ENCODE measurements around the gene RAPGEF4. TPM values are rescaled to one million over a fixed set of nuclear protein-coding genes. Genes with fewer than 3 reads are reported as not detected.

The RAPGEF4 gene
- total RNA-seq, 1 donor from 2014 or later: 0.57 TPM

- Mint-ChIP-seq H3K27ac (ENCODE audit: unreplicated experiment) (no peak overlapping the region), H3K4me1 (ENCODE audit: low read depth) (no peaks in the 10 kb centered on the region), H3K27me3 (ENCODE audit: low read depth) (no peaks in the 10 kb centered on the region), H3K36me3 (ENCODE audit: low read depth) (peaks cover 10% of the 10 kb centered on the region), H3K4me3 (ENCODE audit: unreplicated experiment) (no peak overlapping the region), H3K9me3 (ENCODE audit: low read depth) (peaks cover 15% of the 10 kb centered on the region)
- no peak for DNase-seq (ENCODE audit: low spot score)
- TF ChIP-seq, protein P1, sequence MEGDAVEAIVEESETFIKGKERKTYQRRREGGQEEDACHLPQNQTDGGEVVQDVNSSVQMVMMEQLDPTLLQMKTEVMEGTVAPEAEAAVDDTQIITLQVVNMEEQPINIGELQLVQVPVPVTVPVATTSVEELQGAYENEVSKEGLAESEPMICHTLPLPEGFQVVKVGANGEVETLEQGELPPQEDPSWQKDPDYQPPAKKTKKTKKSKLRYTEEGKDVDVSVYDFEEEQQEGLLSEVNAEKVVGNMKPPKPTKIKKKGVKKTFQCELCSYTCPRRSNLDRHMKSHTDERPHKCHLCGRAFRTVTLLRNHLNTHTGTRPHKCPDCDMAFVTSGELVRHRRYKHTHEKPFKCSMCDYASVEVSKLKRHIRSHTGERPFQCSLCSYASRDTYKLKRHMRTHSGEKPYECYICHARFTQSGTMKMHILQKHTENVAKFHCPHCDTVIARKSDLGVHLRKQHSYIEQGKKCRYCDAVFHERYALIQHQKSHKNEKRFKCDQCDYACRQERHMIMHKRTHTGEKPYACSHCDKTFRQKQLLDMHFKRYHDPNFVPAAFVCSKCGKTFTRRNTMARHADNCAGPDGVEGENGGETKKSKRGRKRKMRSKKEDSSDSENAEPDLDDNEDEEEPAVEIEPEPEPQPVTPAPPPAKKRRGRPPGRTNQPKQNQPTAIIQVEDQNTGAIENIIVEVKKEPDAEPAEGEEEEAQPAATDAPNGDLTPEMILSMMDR (IDR thresholded peaks at IDR 0.05): no peak
Observed at GRCh38 chr2:172762574-172762973, 26.9 kb downstream of the RAPGEF4 start.

GRCh38 chr2:172763079-172763478, 27.4 kb downstream of the RAPGEF4 start:
- Mint-ChIP-seq H3K4me3 (ENCODE audit: unreplicated experiment) (no peak overlapping the region), H3K27me3 (ENCODE audit: low read depth) (no peaks in the 10 kb centered on the region), H3K4me1 (ENCODE audit: low read depth) (no peaks in the 10 kb centered on the region), H3K27ac (ENCODE audit: unreplicated experiment) (no peak overlapping the region), H3K9me3 (ENCODE audit: low read depth) (peaks cover 15% of the 10 kb centered on the region), H3K36me3 (ENCODE audit: low read depth) (peaks cover 10% of the 10 kb centered on the region)
- TF ChIP-seq, protein P1 (IDR thresholded peaks at IDR 0.05): no peak
- no peak for DNase-seq (ENCODE audit: low spot score)

- H3K27ac Mint-ChIP-seq (ENCODE audit: unreplicated experiment): no peak overlapping the region
- H3K36me3 Mint-ChIP-seq (ENCODE audit: low read depth): peaks cover 9% of the 10 kb centered on the region
- H3K9me3 Mint-ChIP-seq (ENCODE audit: low read depth): peaks cover 8% of the 10 kb centered on the region
- TF ChIP-seq, protein P1 (IDR thresholded peaks at IDR 0.05): no peak
- H3K27me3 Mint-ChIP-seq (ENCODE audit: low read depth): no peaks in the 10 kb centered on the region
- DNase-seq (ENCODE audit: low spot score): no peak
- H3K4me1 Mint-ChIP-seq (ENCODE audit: low read depth): no peaks in the 10 kb centered on the region
- no peak overlapping the region for H3K4me3 Mint-ChIP-seq (ENCODE audit: unreplicated experiment)
Observed at GRCh38 chr2:172765662-172766061, 30.0 kb downstream of the RAPGEF4 start.

- no peak overlapping the region for H3K27ac Mint-ChIP-seq (ENCODE audit: unreplicated experiment)
- TF ChIP-seq, protein P1 (IDR thresholded peaks at IDR 0.05): no peak
Observed at GRCh38 chr2:172768401-172768800, 32.8 kb downstream of the RAPGEF4 start.

DNA sequence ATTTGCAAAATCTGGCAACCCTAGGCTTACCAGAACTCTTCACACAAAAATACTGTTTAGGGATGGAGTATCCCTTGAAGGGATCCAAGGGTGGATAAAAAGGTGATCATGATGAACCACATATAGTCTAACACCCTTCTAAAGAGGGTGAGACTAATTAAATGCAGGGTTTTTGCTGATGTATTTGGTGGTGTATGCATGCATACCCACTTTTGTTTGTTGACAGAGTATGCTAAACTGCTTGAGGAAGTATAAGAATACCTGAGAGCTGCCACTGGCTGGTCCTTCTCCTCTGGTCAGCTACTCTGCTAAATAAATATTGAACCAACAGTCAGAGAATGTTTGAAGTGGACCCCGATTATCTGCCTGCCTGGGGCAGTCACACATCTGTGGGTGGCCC, 34.2 kb downstream of the RAPGEF4 start:
- TF ChIP-seq, protein P1 (IDR thresholded peaks at IDR 0.05): no peak
- Mint-ChIP-seq H3K4me3 (ENCODE audit: unreplicated experiment) (no peak overlapping the region), H3K9me3 (ENCODE audit: low read depth) (no peaks in the 10 kb centered on the region), H3K4me1 (ENCODE audit: low read depth) (no peaks in the 10 kb centered on the region), H3K36me3 (ENCODE audit: low read depth) (peaks cover 2% of the 10 kb centered on the region), H3K27ac (ENCODE audit: unreplicated experiment) (no peak overlapping the region), H3K27me3 (ENCODE audit: low read depth) (no peaks in the 10 kb centered on the region)
- DNase-seq (ENCODE audit: low spot score): no peak

More at GRCh38 chr2:172768401-172768800, 32.8 kb downstream of the RAPGEF4 start:
- Mint-ChIP-seq H3K4me3 (ENCODE audit: unreplicated experiment) (no peak overlapping the region), H3K4me1 (ENCODE audit: low read depth) (no peaks in the 10 kb centered on the region), H3K36me3 (ENCODE audit: low read depth) (peaks cover 2% of the 10 kb centered on the region), H3K9me3 (ENCODE audit: low read depth) (no peaks in the 10 kb centered on the region), H3K27me3 (ENCODE audit: low read depth) (no peaks in the 10 kb centered on the region)
- no peak for DNase-seq (ENCODE audit: low spot score)
